HepG2 (cell line): ENCODE measurements around the gene CPLANE1. TPM values are rescaled to one million over a fixed set of nuclear protein-coding genes. Genes with fewer than 3 reads are reported as not detected.

ENCODE experiments used
- ATF7 ChIP-seq, 2 experiments: fragments of 450-650 bp in 1 of 2; sonication (generic) in 1 of 2; formaldehyde crosslinking in 1 of 2; IDR thresholded peaks; 2 replicates each; pipeline versions ENCODE4 v1.4.0 to v1.6.1; 2016 to 2020; ENCODE audit warnings: antibody characterized with exemption in 1 of 2, mild to moderate bottlenecking in 1 of 2, missing genetic modification reagents in 1 of 2
- CBFB ChIP-seq: sonication (generic); formaldehyde crosslinking; IDR thresholded peaks from 2 replicates; pipeline ENCODE4 v1.4.0; 2020; ENCODE audit warnings: missing genetic modification reagents
- DR1 ChIP-seq: sonication (generic); formaldehyde crosslinking; IDR thresholded peaks from 2 replicates; pipeline ENCODE4 v1.8.0; 2021; ENCODE audit warnings: mild to moderate bottlenecking, missing genetic modification reagents, inconsistent platforms
- EED ChIP-seq: sonication (generic); formaldehyde crosslinking; IDR thresholded peaks from 2 replicates; pipeline ENCODE4 v1.5.0; 2020; ENCODE audit warnings: mild to moderate bottlenecking, missing genetic modification reagents
- FOXA1 ChIP-seq, 2 experiments: fragments of 450-650 bp in 1 of 2; sonication (generic) in 1 of 2; formaldehyde crosslinking in 1 of 2; IDR thresholded peaks; 2 replicates each; pipeline versions ENCODE4 v1.4.0 to v1.6.1; 2016 to 2020; ENCODE audit warnings: missing genetic modification reagents in 1 of 2
- FOXJ3 ChIP-seq: sonication (generic); formaldehyde crosslinking; IDR thresholded peaks from 2 replicates; pipeline ENCODE4 v1.4.0; 2020; ENCODE audit warnings: missing genetic modification reagents, mild to moderate bottlenecking, borderline replicate concordance
- GATA4 ChIP-seq: sonication (generic); IDR thresholded peaks from 2 replicates; pipeline ENCODE4 v1.6.1; 2016; ENCODE audit warnings: antibody characterized with exemption, low read depth, borderline replicate concordance
- GZF1 ChIP-seq: sonication (generic); formaldehyde crosslinking; IDR thresholded peaks from 2 replicates; pipeline ENCODE4 v1.5.1; 2020; ENCODE audit warnings: mild to moderate bottlenecking, missing genetic modification reagents
- KAT8 ChIP-seq: IDR thresholded peaks from 2 replicates; pipeline ENCODE4 v1.6.1; 2016; ENCODE audit warnings: missing genetic modification reagents, missing compliant biosample characterization
- NR2F1 ChIP-seq, 2 experiments: fragments of 450-650 bp in 1 of 2; formaldehyde crosslinking in 1 of 2; IDR thresholded peaks; 2 replicates each; pipeline versions ENCODE4 v1.5.0 to v1.6.1; 2016 to 2020; ENCODE audit warnings: mild to moderate bottlenecking in 1 of 2, missing compliant biosample characterization in 1 of 2, missing genetic modification reagents in 1 of 2, moderate library complexity in 1 of 2
- NR2F6 ChIP-seq, 2 experiments: IDR thresholded peaks; 2 replicates each; pipeline ENCODE4 v1.6.1; 2016; ENCODE audit warnings: antibody characterized with exemption in 1 of 2, mild to moderate bottlenecking in 1 of 2
- RELA ChIP-seq: sonication (generic); formaldehyde crosslinking; IDR thresholded peaks from 2 replicates; pipeline ENCODE4 v1.4.0; 2020; ENCODE audit warnings: missing genetic modification reagents
- RXRB ChIP-seq: IDR thresholded peaks from 2 replicates; pipeline ENCODE4 v1.6.1; 2016; ENCODE audit warnings: borderline replicate concordance, missing genetic modification reagents, missing compliant biosample characterization
- SMAD9 ChIP-seq: sonication (generic); formaldehyde crosslinking; IDR thresholded peaks from 2 replicates; pipeline ENCODE4 v1.5.1; 2020; ENCODE audit warnings: mild to moderate bottlenecking, missing genetic modification reagents
- TARDBP ChIP-seq: sonication (generic); formaldehyde crosslinking; IDR thresholded peaks from 2 replicates; pipeline ENCODE4 v1.8.0; 2022; ENCODE audit warnings: mild to moderate bottlenecking, missing genetic modification reagents
- TBX3 ChIP-seq: fragments of 450-650 bp; IDR thresholded peaks from 2 replicates; pipeline ENCODE4 v1.6.1; 2017; ENCODE audit warnings: antibody characterized with exemption, mild to moderate bottlenecking, inconsistent platforms, borderline replicate concordance
- TOE1 ChIP-seq: sonication (generic); formaldehyde crosslinking; IDR thresholded peaks from 2 replicates; pipeline ENCODE4 v1.4.0; 2020; ENCODE audit warnings: mild to moderate bottlenecking, missing genetic modification reagents
- ZNF577 ChIP-seq: sonication (generic); formaldehyde crosslinking; IDR thresholded peaks from 2 replicates; pipeline ENCODE4 v1.4.0; 2020; ENCODE audit warnings: mild to moderate bottlenecking, low read depth, missing genetic modification reagents, borderline replicate concordance
- ZNF609 ChIP-seq: sonication (generic); formaldehyde crosslinking; IDR thresholded peaks from 2 replicates; pipeline ENCODE4 v1.4.0; 2020; ENCODE audit warnings: mild to moderate bottlenecking, missing genetic modification reagents, borderline replicate concordance
- ZNF792 ChIP-seq: IDR thresholded peaks from 2 replicates; pipeline ENCODE4 v1.6.1; 2016
- polyA plus RNA-seq, 8 experiments: library from polyadenylated mRNA; depleted of rRNA in 3 of 8; stranded (reverse) in 7 of 8; unstranded in 1 of 8; fragments of >200 nt; fragmentation: Illumina TruSeq in 4 of 8; extraction: Trizol in 4 of 8; gene quantifications; 2 replicates each; pipeline versions ENCODE4 v1.2.1 to v1.2.3, GENCODE V29; 2011 to 2016; ENCODE audit warnings: low read depth in 4 of 8, missing spikeins in 1 of 8, mixed read lengths in 1 of 8; ENCODE audit not compliant: insufficient read depth in 1 of 8
- total RNA-seq, 5 experiments: library from RNA; depleted of rRNA; stranded (reverse); fragments of >200 nt; fragmentation: Illumina TruSeq; extraction: Trizol; gene quantifications; 2 replicates each; pipeline ENCODE4 v1.2.3, GENCODE V29; 2016; ENCODE audit warnings: low read depth in 1 of 5
- TF ChIP-seq, protein P1 (sequence below): sonication (generic); formaldehyde crosslinking; IDR thresholded peaks from 2 replicates; pipeline ENCODE4 v1.4.0; 2020; ENCODE audit warnings: missing genetic modification reagents
- TF ChIP-seq, protein P2 (sequence below): IDR thresholded peaks from 2 replicates; pipeline ENCODE4 v1.6.1; 2016; ENCODE audit warnings: missing biosample characterization, missing genetic modification reagents, low read depth

The CPLANE1 gene
- total and polyA plus RNA-seq, 2 of the 13 experiments (the other 11 are each of a cell fraction or from before 2014, with no cell fraction given): 6.3 to 9.9 TPM

DNA sequence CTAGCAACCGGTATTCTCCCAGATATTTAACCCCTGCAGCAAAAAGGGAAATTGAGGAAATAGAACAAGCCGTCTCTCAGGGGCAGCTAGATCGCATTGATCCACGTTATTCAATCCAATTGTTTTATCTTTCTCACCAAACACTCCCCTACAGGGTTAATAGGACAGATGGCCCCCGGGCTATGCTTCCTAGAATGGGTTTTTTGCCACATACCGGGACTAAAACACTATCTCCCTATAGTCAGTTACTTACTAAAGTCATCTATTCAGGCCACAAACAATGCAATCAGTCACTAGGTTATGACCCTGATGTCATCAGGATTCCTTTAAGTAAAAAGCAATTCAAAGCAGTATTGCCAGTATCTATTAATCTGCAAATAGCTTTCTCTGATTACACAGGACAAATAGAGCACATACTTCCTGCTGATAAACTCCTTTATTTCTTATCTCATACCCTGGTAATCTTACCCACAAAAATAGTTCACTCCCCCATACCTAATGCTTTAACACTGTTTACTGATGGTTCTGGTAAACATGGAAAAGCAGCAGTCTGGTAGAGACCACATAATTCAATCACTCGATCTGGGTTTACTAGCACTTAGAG, 159.0 kb downstream of the CPLANE1 start (continued):
- peak; percentile 94 for TF ChIP-seq ZNF609 (CRISPR knock-in tag)
- TF ChIP-seq DR1: no peak
- peak; percentile 94 for TF ChIP-seq TBX3
- no peak; a peak in 1 of 4 replicates for TF ChIP-seq NR2F1 (CRISPR knock-in tag; IDR thresholded peaks at IDR 0.05)
- no peak for TF ChIP-seq KAT8 (CRISPR knock-in tag)
- TF ChIP-seq ZNF792 (CRISPR knock-in tag): peak; percentile 54; the same call in 1 of the 2 replicates
- TF ChIP-seq GZF1 (CRISPR knock-in tag): no peak
- peak; percentile 87; the same call in 1 of the 2 replicates for TF ChIP-seq GATA4
- no peak for TF ChIP-seq SMAD9
- TF ChIP-seq ZNF577 (CRISPR knock-in tag): no peak
- peak; percentile 97 for TF ChIP-seq CBFB (CRISPR knock-in tag)
- TF ChIP-seq, protein P1, sequence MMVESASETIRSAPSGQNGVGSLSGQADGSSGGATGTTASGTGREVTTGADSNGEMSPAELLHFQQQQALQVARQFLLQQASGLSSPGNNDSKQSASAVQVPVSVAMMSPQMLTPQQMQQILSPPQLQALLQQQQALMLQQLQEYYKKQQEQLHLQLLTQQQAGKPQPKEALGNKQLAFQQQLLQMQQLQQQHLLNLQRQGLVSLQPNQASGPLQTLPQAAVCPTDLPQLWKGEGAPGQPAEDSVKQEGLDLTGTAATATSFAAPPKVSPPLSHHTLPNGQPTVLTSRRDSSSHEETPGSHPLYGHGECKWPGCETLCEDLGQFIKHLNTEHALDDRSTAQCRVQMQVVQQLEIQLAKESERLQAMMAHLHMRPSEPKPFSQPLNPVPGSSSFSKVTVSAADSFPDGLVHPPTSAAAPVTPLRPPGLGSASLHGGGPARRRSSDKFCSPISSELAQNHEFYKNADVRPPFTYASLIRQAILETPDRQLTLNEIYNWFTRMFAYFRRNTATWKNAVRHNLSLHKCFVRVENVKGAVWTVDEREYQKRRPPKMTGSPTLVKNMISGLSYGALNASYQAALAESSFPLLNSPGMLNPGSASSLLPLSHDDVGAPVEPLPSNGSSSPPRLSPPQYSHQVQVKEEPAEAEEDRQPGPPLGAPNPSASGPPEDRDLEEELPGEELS (CRISPR knock-in tag): peak; percentile 36; the same call in 1 of the 2 replicates
- peak; percentile 56; the same call in 1 of the 2 replicates for TF ChIP-seq FOXA1 (IDR thresholded peaks at IDR 0.05)
- TF ChIP-seq FOXA1 (CRISPR knock-in tag; IDR thresholded peaks at IDR 0.05): peak; percentile 88
- no peak for TF ChIP-seq ATF7 (IDR thresholded peaks at IDR 0.05)
- TF ChIP-seq ATF7 (CRISPR knock-in tag; IDR thresholded peaks at IDR 0.05): no peak
- no peak for TF ChIP-seq TARDBP
- 0 out of 2 replicates have a peak, but pooled peaks have one; percentile 27 for TF ChIP-seq FOXJ3
- TF ChIP-seq RXRB (CRISPR knock-in tag): 0 out of 2 replicates have a peak, but pooled peaks have one; percentile 12
- peak; percentile 87 for TF ChIP-seq NR2F6 (IDR thresholded peaks at IDR 0.05)
- peak; percentile 44; the same call in 1 of the 2 replicates for TF ChIP-seq NR2F6 (CRISPR knock-in tag; IDR thresholded peaks at IDR 0.05)
- TF ChIP-seq RELA (CRISPR knock-in tag): no peak
- TF ChIP-seq TOE1 (CRISPR knock-in tag): no peak
- TF ChIP-seq, protein P2, sequence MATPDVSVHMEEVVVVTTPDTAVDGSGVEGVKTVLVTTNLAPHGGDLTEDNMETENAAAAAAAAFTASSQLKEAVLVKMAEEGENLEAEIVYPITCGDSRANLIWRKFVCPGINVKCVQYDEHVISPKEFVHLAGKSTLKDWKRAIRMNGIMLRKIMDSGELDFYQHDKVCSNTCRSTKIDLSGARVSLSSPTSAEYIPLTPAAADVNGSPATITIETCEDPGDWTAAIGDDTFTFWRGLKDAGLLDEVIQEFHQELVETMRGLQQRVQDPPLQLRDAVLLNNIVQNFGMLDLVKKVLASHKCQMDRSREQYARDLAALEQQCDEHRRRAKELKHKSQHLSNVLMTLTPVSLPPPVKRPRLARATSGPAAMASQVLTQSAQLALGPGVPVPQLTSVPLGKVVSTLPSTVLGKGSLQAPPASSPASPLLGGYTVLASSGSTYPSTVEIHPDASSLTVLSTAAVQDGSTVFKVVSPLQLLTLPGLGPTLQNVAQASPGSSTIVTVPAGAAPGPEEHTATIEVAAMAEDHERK (CRISPR knock-in tag): no peak
- no peak for TF ChIP-seq EED (CRISPR knock-in tag)
